Caco-2 (cell line): ENCODE measurements around the gene USP25. TPM values are rescaled to one million over a fixed set of nuclear protein-coding genes. Genes with fewer than 3 reads are reported as not detected.

Experiments used
- BruUV-seq: library from RNA; stranded (reverse); fragments of 400-500 nt; replicated peaks from 2 replicates; lab custom pipeline; 2021; lab: Mats Ljungman, UMichigan
- CTCF ChIA-PET: fragments of 300-600 bp; sonication (Branson Sonifier 250); formaldehyde crosslinking; loops from one replicate; lab custom pipeline; 2022; ENCODE audit warnings: antibody characterized with exemption; lab: Charles Lee
- POLR2A ChIA-PET: fragments of 300-600 bp; sonication (Branson Sonifier 250); formaldehyde crosslinking; loops from one replicate; lab custom pipeline; 2022; ENCODE audit warnings: antibody characterized with exemption; lab: Charles Lee
- DNase-seq, 2 experiments: peaks; one replicate each; pipeline versions ENCODE4 v3.0.0 to v3.0.0-alpha.2; 2020 to 2022
- H3K27me3 ChIP-seq: replicated peaks from 2 replicates; pipeline ENCODE4 v1.6.0; 2011; ENCODE audit warnings: low read length; ENCODE audit not compliant: control insufficient read depth, insufficient read depth
- H3K36me3 ChIP-seq: 2 replicates; pipeline ENCODE4 v1.5.1; 2011; ENCODE audit warnings: low read length; ENCODE audit not compliant: control insufficient read depth, insufficient read depth
- H3K4me1 ChIP-seq: fragments of 250-450 bp; sonication (Bioruptor Pico); 2 replicates; pipeline ENCODE4 v1.5.1; 2020; ENCODE audit warnings: mild to moderate bottlenecking
- H3K4me3 ChIP-seq: 2 replicates; pipeline ENCODE4 v1.5.1; 2011; ENCODE audit warnings: low read depth, mild to moderate bottlenecking, control low read depth, low read length
- H3K9me3 ChIP-seq: fragments of 250-450 bp; sonication (Bioruptor Pico); 2 replicates; pipeline ENCODE4 v1.5.1; 2020; ENCODE audit warnings: mild to moderate bottlenecking, moderate library complexity
- H3K27ac Mint-ChIP-seq: one replicate; pipeline ENCODE4 v1.8.0; 2022; ENCODE audit warnings: mixed read lengths; ENCODE audit not compliant: unreplicated experiment
- H3K27me3 Mint-ChIP-seq: one replicate; pipeline ENCODE4 v1.8.0; 2022; ENCODE audit warnings: mixed read lengths; ENCODE audit not compliant: insufficient read depth, unreplicated experiment
- H3K36me3 Mint-ChIP-seq: one replicate; pipeline ENCODE4 v1.8.0; 2022; ENCODE audit warnings: mild to moderate bottlenecking, mixed read lengths; ENCODE audit not compliant: insufficient read depth, unreplicated experiment
- H3K4me1 Mint-ChIP-seq: one replicate; pipeline ENCODE4 v1.8.0; 2022; ENCODE audit warnings: low read depth, mixed read lengths; ENCODE audit not compliant: unreplicated experiment
- H3K4me3 Mint-ChIP-seq: one replicate; pipeline ENCODE4 v1.8.0; 2022; ENCODE audit warnings: mild to moderate bottlenecking, moderate library complexity, mixed read lengths; ENCODE audit not compliant: unreplicated experiment
- H3K9me3 Mint-ChIP-seq: one replicate; pipeline ENCODE4 v1.8.0; 2022; ENCODE audit warnings: mixed read lengths; ENCODE audit not compliant: unreplicated experiment
- CTCF ChIP-seq, 2 experiments: fragments of 200-600 bp in 1 of 2; IDR thresholded peaks; 1 replicate in 1 of 2; 2 replicates in 1 of 2; pipeline versions ENCODE4 v1.5.1 to v1.8.0; 2011 to 2022; ENCODE audit warnings: antibody characterized with exemption in 1 of 2, control low read depth in 1 of 2, inconsistent platforms in 1 of 2, low read depth in 1 of 2, low read length in 1 of 2, mild to moderate bottlenecking in 1 of 2, moderate library complexity in 1 of 2; ENCODE audit not compliant: insufficient read depth in 1 of 2, severe bottlenecking in 1 of 2, unreplicated experiment in 1 of 2
- intact Hi-C: fragments of 100-400 bp; cut with micrococcal nuclease; formaldehyde crosslinking; loops from one replicate; pipeline ENCODE4 v1.10.0; 2022; ENCODE audit not compliant: unreplicated experiment
- total RNA-seq: library from RNA; stranded (reverse); gene quantifications from 2 replicates; pipeline ENCODE4 v1.2.3, GENCODE V29; 2022

USP25 gene
- total RNA-seq, 1 experiment from 2014 or later = 44.3 TPM

GRCh38 chr21:15688016-15688415, 41.8 kb upstream of the USP25 start:
- CTCF ChIA-PET = no interaction called here
- H3K27me3 ChIP-seq = no peaks in the 10 kb centered on the region
- Mint-ChIP-seq H3K4me3 (no peak overlapping the region), H3K4me1 (peaks cover 10% of the 10 kb centered on the region), H3K27ac (no peak overlapping the region), H3K36me3 (no peaks in the 10 kb centered on the region), H3K9me3 (peaks cover 9% of the 10 kb centered on the region), H3K27me3 (no peaks in the 10 kb centered on the region)
- H3K36me3 ChIP-seq = no peaks in the 10 kb centered on the region
- no peaks in the 10 kb centered on the region for H3K9me3 ChIP-seq
- H3K4me1 ChIP-seq = peaks cover 9% of the 10 kb centered on the region; the same call in 1 of the 2 replicates
- no peak for DNase-seq
- intact Hi-C loops = no loop called here
- no peak overlapping the region for H3K4me3 ChIP-seq
- no peak for TF ChIP-seq CTCF (IDR thresholded peaks at IDR 0.05; ENCODE audit: insufficient read depth in 1 of 2, low read depth in 1 of 2, low read length in 1 of 2, severe bottlenecking in 1 of 2, unreplicated experiment in 1 of 2)
- no TSS peak for BruUV-seq
- POLR2A ChIA-PET = no interaction called here

GRCh38 chr21:15688809-15689208, 41.0 kb upstream of the USP25 start:
- Mint-ChIP-seq H3K9me3 (peaks cover 9% of the 10 kb centered on the region), H3K27ac (no peak overlapping the region), H3K4me1 (peaks cover 10% of the 10 kb centered on the region), H3K36me3 (no peaks in the 10 kb centered on the region), H3K27me3 (no peaks in the 10 kb centered on the region), H3K4me3 (no peak overlapping the region)
- intact Hi-C loops = no loop called here
- TF ChIP-seq CTCF (IDR thresholded peaks at IDR 0.05; ENCODE audit: insufficient read depth in 1 of 2, low read depth in 1 of 2, low read length in 1 of 2, severe bottlenecking in 1 of 2, unreplicated experiment in 1 of 2) = no peak
- ChIA-PET CTCF (interaction anchor here (0.7 kb wide), 1 partner anchor 13 kb away, joined by 3 read pairs; no protein-coding TSS in a partner anchor), POLR2A (no interaction called here)
- no peaks in the 10 kb centered on the region for H3K36me3 ChIP-seq
- H3K4me1 ChIP-seq = peaks cover 9% of the 10 kb centered on the region; the same call in 1 of the 2 replicates
- no peaks in the 10 kb centered on the region for H3K27me3 ChIP-seq
- H3K9me3 ChIP-seq = no peaks in the 10 kb centered on the region
- DNase-seq = no peak
- no TSS peak for BruUV-seq
- H3K4me3 ChIP-seq = no peak overlapping the region

GRCh38 chr21:15692711-15693110, 37.1 kb upstream of the USP25 start:
- Mint-ChIP-seq H3K4me1 (no peaks in the 10 kb centered on the region), H3K4me3 (no peak overlapping the region), H3K27me3 (no peaks in the 10 kb centered on the region), H3K9me3 (no peaks in the 10 kb centered on the region), H3K36me3 (no peaks in the 10 kb centered on the region), H3K27ac (no peak overlapping the region)
- peaks cover 9% of the 10 kb centered on the region; the same call in 1 of the 2 replicates for H3K4me1 ChIP-seq
- H3K27me3 ChIP-seq = no peaks in the 10 kb centered on the region
- POLR2A ChIA-PET = no interaction called here
- no peaks in the 10 kb centered on the region for H3K9me3 ChIP-seq
- CTCF ChIA-PET = no interaction called here
- no peak overlapping the region for H3K4me3 ChIP-seq
- no TSS peak for BruUV-seq
- TF ChIP-seq CTCF (IDR thresholded peaks at IDR 0.05; ENCODE audit: insufficient read depth in 1 of 2, low read depth in 1 of 2, low read length in 1 of 2, severe bottlenecking in 1 of 2, unreplicated experiment in 1 of 2) = no peak
- DNase-seq = no peak
- H3K36me3 ChIP-seq = no peaks in the 10 kb centered on the region
- intact Hi-C loops = no loop called here
